A204.1 (cell line): ENCODE measurements around the gene DENND1B.
A peak's percentile ranks its signal among the peaks of the same experiment; 100 is the strongest.
"Not testable (repeated sequence)": the region's sequence is repeated elsewhere in the genome, so short reads cannot be mapped to it uniquely, and the experiment has no call there.

Source experiments
- FAIRE-seq: peaks from 2 replicates; lab custom pipeline; 2012; peaks lifted over from hg19 to GRCh38; lab: Jason Lieb, UNC

Gene DENND1B

GRCh38 chr1:197740992-197741391, 34.3 kb downstream of the DENND1B start:
- FAIRE-seq, result no peak

GRCh38 chr1:197738927-197739326, 36.4 kb downstream of the DENND1B start:
- FAIRE-seq, result no peak

GRCh38 chr1:197737916-197738315, 37.4 kb downstream of the DENND1B start:
- no peak for FAIRE-seq

GRCh38 chr1:197736685-197737084, 38.6 kb downstream of the DENND1B start:
- no peak for FAIRE-seq

- FAIRE-seq, result no peak
Observed at GRCh38 chr1:197735461-197735860, 39.8 kb downstream of the DENND1B start.

GRCh38 chr1:197733324-197733723, 42.0 kb downstream of the DENND1B start:
- FAIRE-seq, result no peak

GRCh38 chr1:197732187-197732586, 43.1 kb downstream of the DENND1B start:
- no peak for FAIRE-seq

GRCh38 chr1:197731449-197731848, 43.8 kb downstream of the DENND1B start:
- FAIRE-seq, result no peak

GRCh38 chr1:197725976-197726375, 49.3 kb downstream of the DENND1B start:
- no peak for FAIRE-seq

GRCh38 chr1:197725044-197725443, 50.2 kb downstream of the DENND1B start:
- no peak for FAIRE-seq

GRCh38 chr1:197715806-197716205, 59.5 kb downstream of the DENND1B start:
- no peak for FAIRE-seq

- no peak for FAIRE-seq
Observed at GRCh38 chr1:197706601-197707000, 68.7 kb downstream of the DENND1B start.

GRCh38 chr1:197705941-197706340, 69.3 kb downstream of the DENND1B start:
- no peak for FAIRE-seq

GRCh38 chr1:197700688-197701087, 74.6 kb downstream of the DENND1B start:
- not testable (repeated sequence) for FAIRE-seq

- no peak for FAIRE-seq
Observed at GRCh38 chr1:197696372-197696771, 78.9 kb downstream of the DENND1B start.

GRCh38 chr1:197695961-197696360, 79.3 kb downstream of the DENND1B start:
- no peak for FAIRE-seq

GRCh38 chr1:197692965-197693364, 82.3 kb downstream of the DENND1B start:
- FAIRE-seq, result peak; percentile 54

- FAIRE-seq, result no peak
Observed at GRCh38 chr1:197691816-197692215, 83.5 kb downstream of the DENND1B start.

GRCh38 chr1:197690074-197690473, 85.2 kb downstream of the DENND1B start:
- FAIRE-seq, result no peak

GRCh38 chr1:197688233-197688632, 87.0 kb downstream of the DENND1B start:
- no peak for FAIRE-seq

GRCh38 chr1:197686702-197687355, 88.5 kb downstream of the DENND1B start:
- FAIRE-seq, result no peak

- no peak for FAIRE-seq
Observed at GRCh38 chr1:197686231-197686630, 89.0 kb downstream of the DENND1B start.

- FAIRE-seq, result no peak
Observed at GRCh38 chr1:197685785-197686184, 89.5 kb downstream of the DENND1B start.

GRCh38 chr1:197683895-197684553, 91.3 kb downstream of the DENND1B start:
- no peak for FAIRE-seq
